ENCODE measurements around the gene UCN.
"Not testable (repeated sequence)": the region's sequence is repeated elsewhere in the genome, so short reads cannot be mapped to it uniquely, and the experiment has no call there.

GRCh38 chr2:27353386-27353761 lies 45.1 kb upstream of the UCN start:
- not testable (repeated sequence) for TF ChIP-seq POLR2AphosphoS5, POLR2A (IDR thresholded peaks at IDR 0.05; ENCODE audit: low read depth, low read length)
